ENCODE measurements around the gene TAF5. TPM values are rescaled to one million over a fixed set of nuclear protein-coding genes. Genes with fewer than 3 reads are reported as not detected.

The TAF5 gene
- total RNA-seq, 1 experiment from 2014 or later, result 7.0 TPM

GRCh38 chr10:103333934-103334520 lies 33.7 kb upstream of the TAF5 start:
- Histone ChIP-seq H3K9me3 (ENCODE audit: low read length) (no peaks in the 10 kb centered on the region), H3K27ac (ENCODE audit: low read length) (no peak overlapping the region), H4K20me1 (ENCODE audit: low read length) (no peaks in the 10 kb centered on the region), H3K4me2 (ENCODE audit: low read length) (no peak overlapping the region), H3K27me3 (ENCODE audit: low read length) (no peaks in the 10 kb centered on the region), H3K9me2 (replicated peaks; ENCODE audit: low read length) (no peaks in the 10 kb centered on the region), H3K4me1 (ENCODE audit: insufficient read depth, low read length) (no peaks in the 10 kb centered on the region), H3K79me2 (ENCODE audit: low read length) (no peaks in the 10 kb centered on the region), H3K36me3 (ENCODE audit: low read depth, low read length) (peaks cover 12% of the 10 kb centered on the region), H3K9ac (ENCODE audit: low read length) (no peak overlapping the region), H3K4me3 (ENCODE audit: low read length) (no peak overlapping the region), H2AFZ (ENCODE audit: low read length) (no peak overlapping the region), H3F3A (ENCODE audit: low read length, unreplicated experiment) (no peaks in the 10 kb centered on the region)
- DNase-seq, result peak; percentile 58
- ChIA-PET POLR2A (ENCODE audit: unreplicated experiment) (no interaction called here), CTCF (no interaction called here)
- TF ChIP-seq CTCF (conservative IDR thresholded peaks at IDR 0.05; ENCODE audit: low read depth, low read length), result peak; percentile 66
- no peak for TF ChIP-seq EZH2 (IDR thresholded peaks at IDR 0.05; ENCODE audit: low read length, unreplicated experiment)
- no peak for TF ChIP-seq EZH2phosphoT487 (IDR thresholded peaks at IDR 0.05; ENCODE audit: borderline replicate concordance, low read length)
- no TSS peak for BruUV-seq (replicated peaks)
- intact Hi-C loops (cut with micrococcal nuclease), result loop anchor here (1.0 kb wide), 1 partner anchor 88 kb away; no protein-coding TSS in a partner anchor
- no peak for ATAC-seq

GRCh38 chr10:103334567-103334966 lies 33.2 kb upstream of the TAF5 start:
- Histone ChIP-seq H3K9ac (ENCODE audit: low read length) (no peak overlapping the region), H2AFZ (ENCODE audit: low read length) (no peak overlapping the region), H3K4me2 (ENCODE audit: low read length) (no peak overlapping the region), H4K20me1 (ENCODE audit: low read length) (no peaks in the 10 kb centered on the region), H3K27me3 (ENCODE audit: low read length) (no peaks in the 10 kb centered on the region), H3K36me3 (ENCODE audit: low read depth, low read length) (peaks cover 12% of the 10 kb centered on the region), H3K4me3 (ENCODE audit: low read length) (no peak overlapping the region), H3K4me1 (ENCODE audit: insufficient read depth, low read length) (no peaks in the 10 kb centered on the region), H3F3A (ENCODE audit: low read length, unreplicated experiment) (no peaks in the 10 kb centered on the region), H3K27ac (ENCODE audit: low read length) (no peak overlapping the region), H3K79me2 (ENCODE audit: low read length) (no peaks in the 10 kb centered on the region), H3K9me2 (replicated peaks; ENCODE audit: low read length) (no peaks in the 10 kb centered on the region), H3K9me3 (ENCODE audit: low read length) (no peaks in the 10 kb centered on the region)
- intact Hi-C loops (cut with micrococcal nuclease), result loop anchor here (1.0 kb wide), 1 partner anchor 88 kb away; no protein-coding TSS in a partner anchor
- ChIA-PET POLR2A (ENCODE audit: unreplicated experiment) (no interaction called here), CTCF (interaction anchor here (0.6 kb wide), 1 partner anchor 352 kb away, joined by 3 read pairs; no protein-coding TSS in a partner anchor)
- no peak for TF ChIP-seq EZH2phosphoT487 (IDR thresholded peaks at IDR 0.05; ENCODE audit: borderline replicate concordance, low read length)
- TF ChIP-seq EZH2 (IDR thresholded peaks at IDR 0.05; ENCODE audit: low read length, unreplicated experiment), result no peak
- no peak for TF ChIP-seq CTCF (conservative IDR thresholded peaks at IDR 0.05; ENCODE audit: low read depth, low read length)
- BruUV-seq (replicated peaks), result no TSS peak
- no peak for DNase-seq
- no peak for ATAC-seq

DNA sequence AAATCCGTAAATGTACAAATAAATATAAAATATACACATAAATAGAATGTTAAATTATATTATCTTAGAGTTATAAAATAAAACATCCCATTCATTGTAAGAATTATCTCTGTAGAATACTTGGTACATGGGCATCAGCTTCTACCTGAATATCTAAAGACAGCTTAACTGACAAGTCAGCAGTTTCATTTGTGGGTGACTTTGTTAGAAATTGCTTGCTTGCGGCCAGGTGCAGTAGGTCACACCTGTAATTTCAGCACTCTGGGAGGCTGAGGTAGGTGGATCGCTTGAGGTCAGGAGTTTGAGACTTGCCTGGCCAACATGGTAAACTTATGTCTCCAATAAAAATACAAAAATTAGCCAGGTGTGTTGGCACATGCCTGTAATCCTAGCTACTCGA lies 31.4 kb upstream of the TAF5 start:
- H3K4me1 ChIP-seq (ENCODE audit: insufficient read depth, low read length), result no peaks in the 10 kb centered on the region
- intact Hi-C loops (cut with micrococcal nuclease), result no loop called here
- H3K27me3 ChIP-seq (ENCODE audit: low read length), result no peaks in the 10 kb centered on the region
- H3K27ac ChIP-seq (ENCODE audit: low read length), result no peak overlapping the region
- no peaks in the 10 kb centered on the region for H3F3A ChIP-seq (ENCODE audit: low read length, unreplicated experiment)
- H3K9me3 ChIP-seq (ENCODE audit: low read length), result no peaks in the 10 kb centered on the region
- BruUV-seq (replicated peaks), result no TSS peak
- DNase-seq (no peak), ATAC-seq (no peak)
- no peak overlapping the region for H3K4me2 ChIP-seq (ENCODE audit: low read length)
- no peaks in the 10 kb centered on the region for H4K20me1 ChIP-seq (ENCODE audit: low read length)
- H3K9ac ChIP-seq (ENCODE audit: low read length), result no peak overlapping the region
- H3K79me2 ChIP-seq (ENCODE audit: low read length), result no peaks in the 10 kb centered on the region
- peaks cover 12% of the 10 kb centered on the region for H3K36me3 ChIP-seq (ENCODE audit: low read depth, low read length)
- ChIA-PET CTCF (no interaction called here), POLR2A (ENCODE audit: unreplicated experiment) (no interaction called here)
- H2AFZ ChIP-seq (ENCODE audit: low read length), result no peak overlapping the region
- no peak overlapping the region for H3K4me3 ChIP-seq (ENCODE audit: low read length)
- no peak for TF ChIP-seq EZH2phosphoT487 (IDR thresholded peaks at IDR 0.05; ENCODE audit: borderline replicate concordance, low read length)
- no peak for TF ChIP-seq CTCF (conservative IDR thresholded peaks at IDR 0.05; ENCODE audit: low read depth, low read length)
- TF ChIP-seq EZH2 (IDR thresholded peaks at IDR 0.05; ENCODE audit: low read length, unreplicated experiment), result no peak
- no peaks in the 10 kb centered on the region for H3K9me2 ChIP-seq (replicated peaks; ENCODE audit: low read length)

All from PC-3 (cell line).